ENCODE data around the gene ACAT2. TPM values are rescaled to one million over a fixed set of nuclear protein-coding genes. Genes with fewer than 3 reads are reported as not detected.
"Not testable (repeated sequence)": the region's sequence is repeated elsewhere in the genome, so short reads cannot be mapped to it uniquely, and the experiment has no call there.

The ACAT2 gene
- polyA plus RNA-seq, 1 experiment, result 39.9 TPM

DNA sequence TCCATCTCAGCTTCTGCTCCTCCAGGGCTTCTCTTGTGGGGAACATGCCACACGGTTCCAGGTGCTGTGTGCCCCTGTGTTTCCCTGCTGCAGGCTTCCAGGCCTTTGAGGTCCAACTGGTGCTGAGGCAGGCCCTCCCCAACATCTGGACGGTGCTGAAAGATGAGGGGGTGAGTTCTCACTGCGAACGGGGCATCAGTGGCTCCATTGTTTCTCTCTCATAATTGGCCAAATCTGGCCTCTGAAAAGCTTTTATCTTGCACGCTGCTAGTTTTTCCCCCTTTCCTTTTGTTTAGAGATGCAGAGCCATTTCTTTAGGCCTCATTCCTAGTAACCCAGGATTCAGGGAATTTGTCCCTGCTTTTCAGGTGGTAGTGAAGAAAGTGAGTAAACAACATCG is 46.8 kb downstream of the ACAT2 start:
- CTCF ChIA-PET, result no interaction called here
- TF ChIP-seq, protein P1, sequence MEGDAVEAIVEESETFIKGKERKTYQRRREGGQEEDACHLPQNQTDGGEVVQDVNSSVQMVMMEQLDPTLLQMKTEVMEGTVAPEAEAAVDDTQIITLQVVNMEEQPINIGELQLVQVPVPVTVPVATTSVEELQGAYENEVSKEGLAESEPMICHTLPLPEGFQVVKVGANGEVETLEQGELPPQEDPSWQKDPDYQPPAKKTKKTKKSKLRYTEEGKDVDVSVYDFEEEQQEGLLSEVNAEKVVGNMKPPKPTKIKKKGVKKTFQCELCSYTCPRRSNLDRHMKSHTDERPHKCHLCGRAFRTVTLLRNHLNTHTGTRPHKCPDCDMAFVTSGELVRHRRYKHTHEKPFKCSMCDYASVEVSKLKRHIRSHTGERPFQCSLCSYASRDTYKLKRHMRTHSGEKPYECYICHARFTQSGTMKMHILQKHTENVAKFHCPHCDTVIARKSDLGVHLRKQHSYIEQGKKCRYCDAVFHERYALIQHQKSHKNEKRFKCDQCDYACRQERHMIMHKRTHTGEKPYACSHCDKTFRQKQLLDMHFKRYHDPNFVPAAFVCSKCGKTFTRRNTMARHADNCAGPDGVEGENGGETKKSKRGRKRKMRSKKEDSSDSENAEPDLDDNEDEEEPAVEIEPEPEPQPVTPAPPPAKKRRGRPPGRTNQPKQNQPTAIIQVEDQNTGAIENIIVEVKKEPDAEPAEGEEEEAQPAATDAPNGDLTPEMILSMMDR (IDR thresholded peaks at IDR 0.05; ENCODE audit: low read depth, low read length), result no peak

DNA sequence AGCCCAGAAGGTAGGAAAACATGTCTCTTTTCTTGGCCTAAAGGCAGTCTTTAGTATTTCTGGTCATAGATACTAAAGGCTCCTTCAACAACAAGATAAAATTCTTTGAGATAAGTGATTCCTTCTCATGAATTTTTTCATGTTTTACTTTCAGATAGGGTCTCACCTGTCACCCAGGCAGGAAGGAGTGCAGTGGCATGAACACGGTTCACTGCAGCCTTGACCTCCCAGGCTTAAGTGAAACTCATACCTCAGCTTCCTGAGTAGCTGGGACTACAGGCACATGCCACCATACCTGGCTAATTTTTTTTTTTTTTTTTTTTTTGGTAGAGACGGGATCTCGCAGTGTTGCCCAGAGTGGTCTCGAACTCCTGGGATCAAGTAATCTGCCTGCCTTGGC is 47.3 kb downstream of the ACAT2 start:
- no peaks in the 10 kb centered on the region for H3K27me3 ChIP-seq (ENCODE audit: control insufficient read depth, insufficient read depth, low read length)
- ChIA-PET CTCF (no interaction called here), POLR2A (no interaction called here)
- H3K4me3 ChIP-seq (ENCODE audit: low read depth, low read length), result no peak overlapping the region
- no peak for DNase-seq (ENCODE audit: low read depth, low spot score)
- TF ChIP-seq, protein P1 (IDR thresholded peaks at IDR 0.05; ENCODE audit: low read depth, low read length), result no peak
- H3K27ac ChIP-seq (ENCODE audit: low read depth, low read length), result no peak overlapping the region
- H3K9me3 ChIP-seq (ENCODE audit: control insufficient read depth, insufficient read depth, low read length), result no peaks in the 10 kb centered on the region

More for the DNA sequence above, 46.8 kb downstream of the ACAT2 start:
- no peak for DNase-seq (ENCODE audit: low read depth, low spot score)
- Histone ChIP-seq H3K4me3 (ENCODE audit: low read depth, low read length) (no peak overlapping the region), H3K27ac (ENCODE audit: low read depth, low read length) (no peak overlapping the region), H3K27me3 (ENCODE audit: control insufficient read depth, insufficient read depth, low read length) (no peaks in the 10 kb centered on the region), H3K9me3 (ENCODE audit: control insufficient read depth, insufficient read depth, low read length) (no peaks in the 10 kb centered on the region)
- POLR2A ChIA-PET, result no interaction called here

DNA sequence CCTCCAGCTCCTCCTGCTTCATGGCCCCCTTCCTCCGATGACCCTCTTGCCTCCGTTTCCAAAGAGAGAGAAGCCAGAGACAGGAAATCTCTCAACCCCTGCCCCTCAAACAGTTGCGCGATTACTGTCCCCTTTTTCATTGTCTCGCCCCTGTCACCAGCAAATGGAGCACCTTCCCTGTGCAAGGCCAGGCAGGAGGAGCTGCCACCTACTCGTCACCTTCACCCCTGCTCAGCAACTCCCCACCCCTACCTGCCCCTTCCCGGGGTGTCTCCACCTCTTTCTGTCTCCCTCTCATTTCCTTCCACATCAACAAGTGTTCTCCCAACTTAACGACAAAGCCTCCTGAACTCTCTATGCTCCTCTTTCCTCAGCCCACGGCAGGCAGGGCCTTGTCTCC is 51.9 kb downstream of the ACAT2 start:
- Histone ChIP-seq H3K27me3 (ENCODE audit: control insufficient read depth, insufficient read depth, low read length) (peaks cover 5% of the 10 kb centered on the region), H3K27ac (ENCODE audit: low read depth, low read length) (no peak overlapping the region), H3K9me3 (ENCODE audit: control insufficient read depth, insufficient read depth, low read length) (no peaks in the 10 kb centered on the region), H3K4me3 (ENCODE audit: low read depth, low read length) (no peak overlapping the region)
- ChIA-PET POLR2A (no interaction called here), CTCF (no interaction called here)
- TF ChIP-seq, protein P1 (IDR thresholded peaks at IDR 0.05; ENCODE audit: low read depth, low read length), result no peak
- no peak for DNase-seq (ENCODE audit: low read depth, low spot score)

DNA sequence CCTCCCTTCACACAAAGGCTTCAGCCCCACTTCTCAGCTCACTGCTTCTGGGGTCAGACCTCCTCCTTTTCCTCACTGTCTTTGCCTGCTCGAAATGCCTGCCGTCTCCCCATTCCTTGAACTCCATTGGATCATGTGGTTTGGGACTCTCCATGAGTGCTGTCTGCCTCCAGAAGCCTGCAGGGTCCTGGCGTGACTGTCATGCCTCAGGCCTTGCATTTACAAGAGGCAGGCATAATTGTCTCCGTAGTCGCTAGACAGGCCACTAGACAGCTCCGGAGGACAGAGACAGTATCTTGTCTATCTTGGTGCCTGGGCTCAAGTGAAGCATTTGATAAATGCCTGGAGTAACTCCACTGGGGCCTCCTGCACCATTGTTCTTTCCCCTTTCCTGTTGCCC is 53.6 kb downstream of the ACAT2 start:
- Histone ChIP-seq H3K27me3 (ENCODE audit: control insufficient read depth, insufficient read depth, low read length) (peaks cover 12% of the 10 kb centered on the region), H3K4me3 (ENCODE audit: low read depth, low read length) (no peak overlapping the region), H3K27ac (ENCODE audit: low read depth, low read length) (no peak overlapping the region), H3K9me3 (ENCODE audit: control insufficient read depth, insufficient read depth, low read length) (no peaks in the 10 kb centered on the region)
- POLR2A ChIA-PET, result no interaction called here
- TF ChIP-seq, protein P1 (IDR thresholded peaks at IDR 0.05; ENCODE audit: low read depth, low read length), result no peak
- no peak for DNase-seq (ENCODE audit: low read depth, low spot score)
- CTCF ChIA-PET, result no interaction called here

DNA sequence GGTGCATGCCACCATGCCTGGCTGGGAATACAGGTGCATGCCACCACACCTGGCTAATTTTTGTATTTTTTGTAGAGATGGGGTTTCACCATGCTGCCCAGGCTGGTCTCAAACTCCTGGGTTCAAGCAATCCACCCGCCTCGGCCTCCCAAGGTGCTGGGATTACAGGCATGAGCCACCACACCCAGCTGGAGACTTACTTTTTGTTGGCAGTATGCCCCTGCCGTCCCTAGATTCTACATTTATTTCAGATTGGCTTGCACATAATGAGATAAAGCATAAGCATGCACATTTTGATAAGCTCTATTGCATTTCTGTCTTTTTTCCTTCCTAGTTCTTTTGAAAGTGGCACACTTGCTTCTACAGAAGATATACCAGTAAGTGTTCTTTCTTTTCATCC is 54.9 kb downstream of the ACAT2 start:
- H3K4me3 ChIP-seq (ENCODE audit: low read depth, low read length); H3K27ac ChIP-seq (ENCODE audit: low read depth, low read length); POLR2A ChIA-PET; DNase-seq (ENCODE audit: low read depth, low spot score); H3K9me3 ChIP-seq (ENCODE audit: control insufficient read depth, insufficient read depth, low read length); CTCF ChIA-PET: not testable (repeated sequence)
- H3K27me3 ChIP-seq (ENCODE audit: control insufficient read depth, insufficient read depth, low read length), result peaks cover 17% of the 10 kb centered on the region

Measured in AG04450 (cell line).